ENCODE results near the gene ARHGEF17. TPM values are rescaled to one million over a fixed set of nuclear protein-coding genes. Genes with fewer than 3 reads are reported as not detected.

Gene ARHGEF17
- polyA plus RNA-seq, 2 of the 4 experiments (the other 2 are of a cell fraction): 7.0 to 16.2 TPM

GRCh38 chr11:73344191-73344607, 36.1 kb downstream of the ARHGEF17 start:
- WGBS (ENCODE audit: missing lambda C conversion rate): 95% methylated on average over 7 of the region's 20 CpGs
- ChIA-PET POLR2A (no interaction called here), CTCF (interaction anchor here (0.9 to 9.8 kb wide), 8 partner anchors 9 to 91 kb away, joined by 3 to 101 read pairs (median 3); partner anchors contain the start of gene ARHGEF17)
- no peak for ATAC-seq
- no peaks in the 10 kb centered on the region for H3K4me1 ChIP-seq
- no peak for FAIRE-seq
- H3K27ac ChIP-seq: no peak overlapping the region
- TF ChIP-seq NR3C1 (IDR thresholded peaks at IDR 0.05) (no peak), REST (IDR thresholded peaks at IDR 0.05) (no peak), MAFK (IDR thresholded peaks at IDR 0.05; ENCODE audit: partially characterized antibody) (no peak), CBX2 (IDR thresholded peaks at IDR 0.05; ENCODE audit: borderline replicate concordance, low read depth) (no peak), CHD2 (IDR thresholded peaks at IDR 0.05; ENCODE audit: low read length, partially characterized antibody) (no peak), FOSB (CRISPR knock-in tag; IDR thresholded peaks at IDR 0.05) (no peak), RAD21 (conservative IDR thresholded peaks at IDR 0.05 in 1 of 2, IDR thresholded peaks at IDR 0.05 in 1 of 2) (no peak), JUN (IDR thresholded peaks at IDR 0.05) (no peak), EP300 (IDR thresholded peaks at IDR 0.05) (no peak), EHF (CRISPR knock-in tag; IDR thresholded peaks at IDR 0.05) (no peak), ESRRA (IDR thresholded peaks at IDR 0.05; ENCODE audit: borderline replicate concordance, low read length) (no peak), SREBF2 (IDR thresholded peaks at IDR 0.05) (no peak), HOXA7 (CRISPR knock-in tag; IDR thresholded peaks at IDR 0.05) (no peak), GATA3 (IDR thresholded peaks at IDR 0.05; ENCODE audit: borderline replicate concordance) (no peak)
- TF ChIP-seq, protein P1, sequence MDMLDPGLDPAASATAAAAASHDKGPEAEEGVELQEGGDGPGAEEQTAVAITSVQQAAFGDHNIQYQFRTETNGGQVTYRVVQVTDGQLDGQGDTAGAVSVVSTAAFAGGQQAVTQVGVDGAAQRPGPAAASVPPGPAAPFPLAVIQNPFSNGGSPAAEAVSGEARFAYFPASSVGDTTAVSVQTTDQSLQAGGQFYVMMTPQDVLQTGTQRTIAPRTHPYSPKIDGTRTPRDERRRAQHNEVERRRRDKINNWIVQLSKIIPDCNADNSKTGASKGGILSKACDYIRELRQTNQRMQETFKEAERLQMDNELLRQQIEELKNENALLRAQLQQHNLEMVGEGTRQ (IDR thresholded peaks at IDR 0.05): no peak
- H3K4me2 ChIP-seq: no peak overlapping the region
- no peak for DNase-seq (ENCODE audit: low read depth in 1 of 2, low spot score in 1 of 2)
- H3K4me3 ChIP-seq: no peak overlapping the region
- no peaks in the 10 kb centered on the region for H3K9me3 ChIP-seq

DNA sequence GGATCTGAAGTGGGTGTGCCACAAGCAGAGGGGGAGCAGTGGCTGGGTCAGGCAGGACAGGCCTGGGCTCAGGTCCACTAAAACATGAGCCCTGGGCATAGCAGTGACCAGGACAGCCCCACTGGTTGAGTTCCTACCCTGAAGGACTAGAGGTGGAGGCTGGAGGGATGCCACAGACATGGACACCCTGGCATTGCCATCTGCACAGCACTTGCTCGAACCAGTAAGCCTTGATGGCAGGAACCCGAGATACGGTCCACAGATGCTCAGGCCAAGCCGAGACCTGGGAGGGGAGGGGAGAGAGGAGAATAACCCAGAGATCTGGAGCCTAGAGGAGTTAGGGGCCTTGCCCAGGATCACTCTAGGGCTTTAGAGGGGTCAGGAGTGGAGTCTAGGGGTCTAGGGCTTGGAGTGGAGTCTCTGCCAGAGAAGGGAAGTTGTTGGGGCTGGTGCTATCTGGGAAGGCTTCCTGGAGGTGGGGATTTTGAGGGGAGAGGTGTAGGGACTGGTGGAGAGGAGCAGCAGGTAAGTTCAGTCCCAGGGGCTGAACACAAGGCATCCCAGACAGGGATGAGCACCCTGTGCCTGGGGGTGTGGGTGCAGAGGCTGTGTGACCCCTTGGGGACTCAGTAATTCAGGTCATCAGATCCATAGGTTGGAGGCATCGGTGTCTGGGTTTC, 37.5 kb downstream of the ARHGEF17 start:
- H3K9me3 ChIP-seq: no peaks in the 10 kb centered on the region
- H3K4me3 ChIP-seq: no peak overlapping the region
- no peak overlapping the region for H3K27ac ChIP-seq
- FAIRE-seq (no peak), DNase-seq (ENCODE audit: low read depth in 1 of 2, low spot score in 1 of 2) (no peak), ATAC-seq (no peak)
- no peaks in the 10 kb centered on the region for H3K4me1 ChIP-seq
- peak; percentile 55 for TF ChIP-seq ZFP36 (IDR thresholded peaks at IDR 0.05; ENCODE audit: borderline replicate concordance, partially characterized antibody)
- no peak for TF ChIP-seq NPAS2 (CRISPR knock-in tag; IDR thresholded peaks at IDR 0.05; ENCODE audit: borderline replicate concordance)
- POLR2A ChIA-PET: no interaction called here
- no peak overlapping the region for H3K4me2 ChIP-seq
- CTCF ChIA-PET: interaction anchor here (1.1 to 9.8 kb wide), 5 partner anchors 10 to 55 kb away, joined by 3 to 101 read pairs (median 3); partner anchors contain the start of gene ARHGEF17
- WGBS (ENCODE audit: missing lambda C conversion rate): 100% methylated on average over 5 of the region's 5 CpGs

DNA sequence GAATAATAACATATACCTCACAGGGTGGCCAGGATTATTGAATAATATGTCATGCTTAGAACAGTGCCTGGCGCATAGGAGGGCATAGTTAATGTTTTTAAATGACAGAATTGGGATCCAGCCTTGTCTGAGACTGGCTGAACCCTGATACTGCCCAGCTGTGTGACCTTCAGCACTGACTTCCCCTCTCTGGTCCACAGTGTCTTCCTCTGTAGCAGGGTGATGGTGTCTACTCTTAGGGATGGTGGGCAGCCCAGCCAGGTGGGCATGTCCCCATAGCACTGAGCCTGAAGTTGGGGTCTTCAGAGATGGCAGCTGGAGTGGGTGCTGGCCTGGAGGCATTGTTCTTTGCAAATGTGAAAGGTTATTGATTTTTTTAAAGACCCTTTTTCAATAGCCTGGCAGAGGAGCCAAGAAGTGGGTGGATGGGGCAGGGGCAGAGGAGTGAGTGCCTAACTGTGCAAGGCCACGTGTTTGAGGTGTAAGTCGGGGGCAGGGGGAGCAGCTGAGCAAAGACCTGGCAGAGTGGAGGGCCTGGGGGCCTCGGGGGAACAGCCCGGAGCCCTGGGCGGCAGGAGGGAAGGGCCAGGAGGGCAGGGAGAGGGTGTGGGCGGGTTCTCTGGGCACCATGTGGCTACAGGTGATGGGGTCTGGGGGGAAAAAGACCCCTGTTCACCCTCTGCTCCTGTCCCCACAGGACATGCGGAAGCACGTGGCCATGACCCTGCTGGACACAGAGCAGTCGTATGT, 38.3 kb downstream of the ARHGEF17 start:
- CTCF ChIA-PET: interaction anchor here (0.7 to 20.1 kb wide), 5 partner anchors 9 to 279 kb away, joined by 3 to 257 read pairs (median 7); partner anchors contain the start of gene ARHGEF17
- ATAC-seq (no peak), FAIRE-seq (no peak), DNase-seq (ENCODE audit: low read depth in 1 of 2, low spot score in 1 of 2) (no peak)
- Histone ChIP-seq H3K4me3 (no peak overlapping the region), H3K27ac (no peak overlapping the region), H3K4me2 (no peak overlapping the region), H3K4me1 (no peaks in the 10 kb centered on the region), H3K9me3 (no peaks in the 10 kb centered on the region)
- TF ChIP-seq, protein P2, sequence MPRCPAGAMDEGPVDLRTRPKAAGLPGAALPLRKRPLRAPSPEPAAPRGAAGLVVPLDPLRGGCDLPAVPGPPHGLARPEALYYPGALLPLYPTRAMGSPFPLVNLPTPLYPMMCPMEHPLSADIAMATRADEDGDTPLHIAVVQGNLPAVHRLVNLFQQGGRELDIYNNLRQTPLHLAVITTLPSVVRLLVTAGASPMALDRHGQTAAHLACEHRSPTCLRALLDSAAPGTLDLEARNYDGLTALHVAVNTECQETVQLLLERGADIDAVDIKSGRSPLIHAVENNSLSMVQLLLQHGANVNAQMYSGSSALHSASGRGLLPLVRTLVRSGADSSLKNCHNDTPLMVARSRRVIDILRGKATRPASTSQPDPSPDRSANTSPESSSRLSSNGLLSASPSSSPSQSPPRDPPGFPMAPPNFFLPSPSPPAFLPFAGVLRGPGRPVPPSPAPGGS (IDR thresholded peaks at IDR 0.05): no peak
- TF ChIP-seq NFE2L2 (conservative IDR thresholded peaks at IDR 0.05; ENCODE audit: low read length): no peak
- TF ChIP-seq MAFK (IDR thresholded peaks at IDR 0.05; ENCODE audit: partially characterized antibody): no peak
- TF ChIP-seq SREBF2 (IDR thresholded peaks at IDR 0.05): no peak
- no peak for TF ChIP-seq FOSB (CRISPR knock-in tag; IDR thresholded peaks at IDR 0.05)
- TF ChIP-seq CHD2 (IDR thresholded peaks at IDR 0.05; ENCODE audit: low read length, partially characterized antibody): no peak
- no peak for TF ChIP-seq HOXA7 (CRISPR knock-in tag; IDR thresholded peaks at IDR 0.05)
- no peak for TF ChIP-seq HOXB13 (CRISPR knock-in tag; IDR thresholded peaks at IDR 0.05; ENCODE audit: low read depth)
- TF ChIP-seq NPAS2 (CRISPR knock-in tag; IDR thresholded peaks at IDR 0.05; ENCODE audit: borderline replicate concordance): no peak
- no peak for TF ChIP-seq JUNB (IDR thresholded peaks at IDR 0.05)
- TF ChIP-seq RAD21 (conservative IDR thresholded peaks at IDR 0.05 in 1 of 2, IDR thresholded peaks at IDR 0.05 in 1 of 2): no peak
- no peak for TF ChIP-seq ZNF302 (CRISPR knock-in tag; IDR thresholded peaks at IDR 0.05)
- TF ChIP-seq POLR2A (IDR thresholded peaks at IDR 0.05; ENCODE audit: low read length): no peak
- no peak for TF ChIP-seq HOXB5 (CRISPR knock-in tag; IDR thresholded peaks at IDR 0.05)
- no peak for TF ChIP-seq POLR2AphosphoS2 (conservative IDR thresholded peaks at IDR 0.05; ENCODE audit: low read length)
- POLR2A ChIA-PET: no interaction called here
- 85% methylated on average over 9 of the region's 10 CpGs for WGBS (ENCODE audit: missing lambda C conversion rate)

All from A549 (cell line).